ENCODE results near the gene CCDC85A.

The CCDC85A gene

GRCh38 chr2:56364902-56365301, 181.1 kb downstream of the CCDC85A start:
- DNase-seq (ENCODE audit: low read depth): no peak

DNA sequence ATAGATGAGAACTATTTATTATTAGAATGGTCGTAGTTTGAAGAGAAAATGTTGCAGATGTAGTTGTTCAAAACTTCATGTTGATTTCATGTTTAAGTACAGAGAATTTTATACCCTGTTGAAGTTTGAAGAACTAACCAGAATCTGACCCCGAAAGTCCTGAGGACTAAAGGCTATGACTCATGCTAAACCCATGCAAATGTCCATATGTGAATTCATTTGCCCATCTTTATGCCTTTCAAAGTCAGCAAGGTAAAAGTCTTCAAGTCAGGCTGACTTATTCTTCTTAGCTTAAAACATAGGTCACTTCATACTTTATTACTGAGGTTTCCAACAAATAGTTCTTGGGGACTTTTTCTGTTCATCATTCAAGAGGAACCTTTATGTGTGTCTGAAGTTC, 185.5 kb downstream of the CCDC85A start:
- DNase-seq (ENCODE audit: low read depth): peak; percentile 70

GRCh38 chr2:56372071-56372656, 188.4 kb downstream of the CCDC85A start:
- peak; percentile 19 for DNase-seq (ENCODE audit: low read depth)

GRCh38 chr2:56375251-56375650, 191.5 kb downstream of the CCDC85A start:
- DNase-seq (ENCODE audit: low read depth): no peak

- DNase-seq (ENCODE audit: low read depth): peak; percentile 70
Observed at GRCh38 chr2:56376699-56377665, 193.2 kb downstream of the CCDC85A start.

GRCh38 chr2:56379066-56379465, 195.3 kb downstream of the CCDC85A start:
- DNase-seq (ENCODE audit: low read depth): no peak

DNA sequence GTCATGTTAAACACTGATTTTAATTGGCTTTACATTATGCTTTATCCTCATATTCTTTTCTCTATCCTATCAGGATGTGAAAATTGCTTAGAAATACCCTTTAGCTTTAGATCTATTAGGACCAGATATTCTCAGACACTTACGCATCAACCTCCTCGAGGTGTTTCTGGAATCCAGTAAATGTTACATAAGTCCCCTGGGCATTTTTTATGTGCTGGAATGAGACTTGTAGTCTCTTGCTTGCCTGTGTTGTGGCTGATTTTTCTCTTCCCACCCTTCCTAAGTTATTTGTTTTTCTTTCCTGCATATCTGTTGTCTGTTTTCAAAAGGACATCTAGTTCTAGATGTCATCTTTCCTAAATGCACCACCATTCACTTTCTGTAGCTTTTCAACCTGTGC, 197.1 kb downstream of the CCDC85A start:
- peak; percentile 35 for DNase-seq (ENCODE audit: low read depth)

GRCh38 chr2:56382466-56382865, 198.7 kb downstream of the CCDC85A start:
- DNase-seq (ENCODE audit: low read depth): no peak

GRCh38 chr2:56386657-56387056, 202.9 kb downstream of the CCDC85A start:
- no peak for DNase-seq (ENCODE audit: low read depth)

GRCh38 chr2:56390644-56391043, 206.9 kb downstream of the CCDC85A start:
- peak; percentile 63 for DNase-seq (ENCODE audit: low read depth)

GRCh38 chr2:56410140-56410539, 226.3 kb downstream of the CCDC85A start:
- DNase-seq (ENCODE audit: low read depth): peak; percentile 50

DNA sequence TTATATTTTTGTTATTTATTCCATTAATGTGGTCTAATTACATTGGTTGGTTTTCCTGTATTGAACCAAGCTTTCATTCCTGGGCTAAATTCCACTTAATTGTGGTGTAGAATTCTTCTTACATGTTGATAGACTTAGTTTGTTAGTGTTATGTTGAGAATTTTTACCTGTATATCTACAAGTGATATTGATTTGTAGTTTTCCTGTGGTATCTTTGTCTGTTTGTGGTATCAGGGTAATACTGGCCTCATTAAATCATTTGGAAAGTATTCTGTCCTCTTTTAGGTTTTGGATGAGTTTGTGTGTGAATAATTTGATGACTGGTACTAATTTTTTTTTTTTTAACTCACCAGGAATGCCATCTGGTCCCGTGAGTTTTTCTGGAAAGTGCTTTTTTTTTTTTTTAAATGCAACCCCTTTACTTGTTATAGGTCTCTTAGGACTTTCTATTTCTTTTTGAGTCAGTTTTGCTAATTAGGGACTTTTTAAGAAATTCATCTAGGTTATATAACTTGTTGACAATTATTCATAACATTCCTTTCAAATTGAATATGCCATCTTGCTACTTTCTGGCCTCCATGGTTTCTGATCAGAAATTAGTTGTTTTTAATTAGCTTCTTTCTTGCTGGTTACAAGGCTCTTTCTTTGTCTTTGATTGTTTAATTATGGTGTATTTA, 232.8 kb downstream of the CCDC85A start:
- DNase-seq (ENCODE audit: low read depth): no peak
